DMS53 treated with DMSO at 0.1 percent for 48 hours (cell line): ENCODE results near the gene PTPRN2.

ENCODE experiments used
- DNase-seq: peaks from one replicate; lab custom pipeline; 2025; ENCODE audit not compliant: unreplicated experiment; lab: John Stamatoyannopoulos, UW

PTPRN2 gene

GRCh38 chr7:158329686-158330085 is 257.9 kb downstream of the PTPRN2 start:
- no peak for DNase-seq

GRCh38 chr7:158329014-158329610 is 258.5 kb downstream of the PTPRN2 start:
- no peak for DNase-seq

- no peak for DNase-seq
These were observed 259.1 kb downstream of the PTPRN2 start for GRCh38 chr7:158328376-158329013.

GRCh38 chr7:158327571-158328180 is 259.9 kb downstream of the PTPRN2 start:
- no peak for DNase-seq

- DNase-seq: no peak
These were observed 260.6 kb downstream of the PTPRN2 start for GRCh38 chr7:158327012-158327411.

GRCh38 chr7:158325530-158326381 is 261.9 kb downstream of the PTPRN2 start:
- peak; percentile 18 for DNase-seq

GRCh38 chr7:158324397-158325360 is 262.9 kb downstream of the PTPRN2 start:
- no peak for DNase-seq

- DNase-seq: no peak
These were observed 263.8 kb downstream of the PTPRN2 start for GRCh38 chr7:158323741-158324396.

GRCh38 chr7:158322616-158323530 is 264.8 kb downstream of the PTPRN2 start:
- no peak for DNase-seq

GRCh38 chr7:158321936-158322615 is 265.5 kb downstream of the PTPRN2 start:
- DNase-seq: no peak

GRCh38 chr7:158321056-158321700 is 266.4 kb downstream of the PTPRN2 start:
- DNase-seq: no peak

GRCh38 chr7:158320328-158320727 is 267.3 kb downstream of the PTPRN2 start:
- no peak for DNase-seq

- DNase-seq: no peak
These were observed 269.1 kb downstream of the PTPRN2 start for GRCh38 chr7:158318511-158318913.

- DNase-seq: no peak
These were observed 270.1 kb downstream of the PTPRN2 start for GRCh38 chr7:158317238-158318205.

- DNase-seq: no peak
These were observed 271.1 kb downstream of the PTPRN2 start for GRCh38 chr7:158316466-158317031.

GRCh38 chr7:158315881-158316280 is 271.7 kb downstream of the PTPRN2 start:
- no peak for DNase-seq
